Sigmoid colon (tissue), 4 donors: ENCODE results near the gene UBTD2.

Experiments used
- CTCF ChIP-seq, 4 experiments: fragments of 450-650 bp in 3 of 4; fragments of 200-600 bp in 1 of 4; IDR thresholded peaks; one replicate each; pipeline ENCODE4 v1.5.1; 2016 to 2019; ENCODE audit warnings: antibody characterized with exemption in 4 of 4, mild to moderate bottlenecking in 3 of 4, moderate library complexity in 2 of 4
- EP300 ChIP-seq, 4 donors: sonication (generic); formaldehyde crosslinking; IDR thresholded peaks; one replicate each; pipeline ENCODE4 v1.6.1; 2017; ENCODE audit warnings: antibody characterized with exemption in 4 of 4
- POLR2A ChIP-seq, 2 donors: fragments of 450-650 bp; IDR thresholded peaks; one replicate each; pipeline ENCODE4 v1.6.1; 2016; ENCODE audit warnings: antibody characterized with exemption in 2 of 2, mild to moderate bottlenecking in 2 of 2, moderate library complexity in 2 of 2
- POLR2AphosphoS5 ChIP-seq, 4 donors: sonication (generic); formaldehyde crosslinking; IDR thresholded peaks; one replicate each; pipeline ENCODE4 v1.6.1; 2017; ENCODE audit warnings: antibody characterized with exemption in 4 of 4

- TF ChIP-seq CTCF (IDR thresholded peaks at IDR 0.05) (no peak), POLR2A (IDR thresholded peaks at IDR 0.05) (no peak), POLR2AphosphoS5 (IDR thresholded peaks at IDR 0.05) (no peak), EP300 (IDR thresholded peaks at IDR 0.05) (no peak)
Observed at GRCh38 chr5:172182291-172182690, 101.3 kb downstream of the UBTD2 start.
